ENCODE data around the gene PPP2R3B.

PPP2R3B gene

GRCh38 chrX:302975-303374 is 83.7 kb downstream of the PPP2R3B start:
- H3K9me3 Mint-ChIP-seq, result no peaks in the 10 kb centered on the region
- H3K27me3 Mint-ChIP-seq (ENCODE audit: low read depth), result no peaks in the 10 kb centered on the region
- no peak for TF ChIP-seq CTCF (IDR thresholded peaks at IDR 0.05; ENCODE audit: unreplicated experiment in 3 of 3)
- no peaks in the 10 kb centered on the region for H3K4me1 Mint-ChIP-seq
- peaks cover 70% of the 10 kb centered on the region for H3K36me3 Mint-ChIP-seq (ENCODE audit: low read depth)
- no peak overlapping the region for H3K4me3 Mint-ChIP-seq
- H3K27ac Mint-ChIP-seq, result no peak overlapping the region

GRCh38 chrX:300334-300733 is 86.4 kb downstream of the PPP2R3B start:
- no peaks in the 10 kb centered on the region for H3K4me1 Mint-ChIP-seq
- H3K27ac Mint-ChIP-seq, result no peak overlapping the region
- H3K27me3 Mint-ChIP-seq (ENCODE audit: low read depth), result no peaks in the 10 kb centered on the region
- peaks cover 67% of the 10 kb centered on the region for H3K36me3 Mint-ChIP-seq (ENCODE audit: low read depth)
- no peak overlapping the region for H3K4me3 Mint-ChIP-seq
- H3K9me3 Mint-ChIP-seq, result no peaks in the 10 kb centered on the region
- no peak for TF ChIP-seq CTCF (IDR thresholded peaks at IDR 0.05; ENCODE audit: unreplicated experiment in 3 of 3)

- no peak overlapping the region for H3K4me3 Mint-ChIP-seq
- no peaks in the 10 kb centered on the region for H3K27me3 Mint-ChIP-seq (ENCODE audit: low read depth)
- no peak for TF ChIP-seq CTCF (IDR thresholded peaks at IDR 0.05; ENCODE audit: unreplicated experiment in 3 of 3)
- H3K9me3 Mint-ChIP-seq, result no peaks in the 10 kb centered on the region
- no peak overlapping the region for H3K27ac Mint-ChIP-seq
- H3K36me3 Mint-ChIP-seq (ENCODE audit: low read depth), result peaks cover 63% of the 10 kb centered on the region
- H3K4me1 Mint-ChIP-seq, result no peaks in the 10 kb centered on the region
These were observed 87.7 kb downstream of the PPP2R3B start for GRCh38 chrX:298993-299392.

GRCh38 chrX:295136-295535 is 91.6 kb downstream of the PPP2R3B start:
- TF ChIP-seq CTCF (IDR thresholded peaks at IDR 0.05; ENCODE audit: unreplicated experiment in 3 of 3), result no peak
- no peaks in the 10 kb centered on the region for H3K9me3 Mint-ChIP-seq
- no peaks in the 10 kb centered on the region for H3K27me3 Mint-ChIP-seq (ENCODE audit: low read depth)
- H3K4me3 Mint-ChIP-seq, result no peak overlapping the region
- H3K27ac Mint-ChIP-seq, result no peak overlapping the region
- H3K36me3 Mint-ChIP-seq (ENCODE audit: low read depth), result peaks cover 69% of the 10 kb centered on the region
- H3K4me1 Mint-ChIP-seq, result no peaks in the 10 kb centered on the region

GRCh38 chrX:292900-293897 is 93.5 kb downstream of the PPP2R3B start:
- no peak for TF ChIP-seq CTCF (IDR thresholded peaks at IDR 0.05; ENCODE audit: unreplicated experiment in 3 of 3)
- no peaks in the 10 kb centered on the region for H3K9me3 Mint-ChIP-seq
- no peak overlapping the region for H3K27ac Mint-ChIP-seq
- peaks cover 70% of the 10 kb centered on the region for H3K36me3 Mint-ChIP-seq (ENCODE audit: low read depth)
- no peak overlapping the region for H3K4me3 Mint-ChIP-seq
- no peaks in the 10 kb centered on the region for H3K27me3 Mint-ChIP-seq (ENCODE audit: low read depth)
- H3K4me1 Mint-ChIP-seq, result no peaks in the 10 kb centered on the region

Data from nephron (organoid).